ENCODE data around the gene LRRC26.

The LRRC26 gene

DNA sequence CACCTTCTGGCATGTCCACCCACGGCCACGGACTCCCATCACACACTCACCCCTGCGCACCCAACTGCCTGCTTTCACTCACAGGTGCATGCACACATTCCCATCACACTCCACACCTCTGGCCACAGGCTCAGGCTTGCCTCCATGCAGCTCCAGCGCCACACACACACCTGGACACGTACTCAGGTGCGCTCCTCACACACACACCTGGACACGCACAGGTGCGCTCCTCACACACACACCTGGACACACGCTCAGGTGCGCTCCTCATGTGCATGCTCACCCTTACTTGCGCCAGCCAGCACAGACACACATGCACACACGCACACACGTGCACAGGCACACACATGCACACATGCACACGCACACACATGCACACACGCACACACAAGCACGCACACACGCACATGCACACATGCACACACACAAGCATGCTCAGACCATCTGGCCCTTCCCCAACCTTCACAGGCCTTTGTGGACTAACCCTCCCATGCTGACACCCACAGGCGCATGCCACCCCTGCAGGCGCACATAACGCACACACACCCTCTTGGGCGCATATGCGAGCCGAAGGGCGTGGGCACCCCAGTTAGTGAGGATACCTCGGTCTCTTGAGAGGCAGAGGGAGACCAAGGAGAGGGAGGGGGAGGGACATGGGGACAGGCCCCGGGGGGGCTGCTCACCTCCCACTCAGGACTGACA, 22.6 kb downstream of the LRRC26 start:
- H4K20me1 ChIP-seq (ENCODE audit: insufficient read depth, low read length) = peaks cover 1% of the 10 kb centered on the region; the same call in 1 of the 2 replicates
- no peaks in the 10 kb centered on the region for H3K4me1 ChIP-seq (ENCODE audit: insufficient read depth, low read length)
- H3K9ac ChIP-seq (ENCODE audit: low read depth, low read length) = no peak overlapping the region
- DNase-seq = no peak
- H3K4me3 ChIP-seq (ENCODE audit: low read depth in 1 of 2, low read length in 2 of 2) = no peak overlapping the region
- H2AFZ ChIP-seq (ENCODE audit: low read depth, low read length) = no peak overlapping the region
- TF ChIP-seq EZH2 (IDR thresholded peaks at IDR 0.05; ENCODE audit: borderline replicate concordance, low read depth, low read length, severe bottlenecking) (no peak), CTCF (IDR thresholded peaks at IDR 0.05; ENCODE audit: borderline replicate concordance, extremely low read depth, low read length, poor library complexity, severe bottlenecking) (no peak)
- H3K9me3 ChIP-seq (ENCODE audit: insufficient read depth, low read length, severe bottlenecking) = no peaks in the 10 kb centered on the region
- no peak for ATAC-seq (ENCODE audit: insufficient read depth, low read depth)
- no peaks in the 10 kb centered on the region for H3K27me3 ChIP-seq (ENCODE audit: insufficient read depth, low read length, poor library complexity)
- H3K36me3 ChIP-seq (ENCODE audit: insufficient read depth, low read length) = no peaks in the 10 kb centered on the region
- H3K79me2 ChIP-seq (ENCODE audit: insufficient read depth, low read length) = no peaks in the 10 kb centered on the region
- H3K27ac ChIP-seq (ENCODE audit: low read length) = no peak overlapping the region
- no peak overlapping the region for H3K4me2 ChIP-seq (ENCODE audit: insufficient read depth, low read length)

GRCh38 chr9:137146527-137146918, 23.3 kb downstream of the LRRC26 start:
- no peak for DNase-seq
- H4K20me1 ChIP-seq (ENCODE audit: insufficient read depth, low read length) = peaks cover 8% of the 10 kb centered on the region; the same call in 1 of the 2 replicates
- peak; percentile 65; the same call in 2 of the 3 replicates for ATAC-seq (ENCODE audit: insufficient read depth, low read depth)
- H3K4me1 ChIP-seq (ENCODE audit: insufficient read depth, low read length) = peaks cover 2% of the 10 kb centered on the region; the same call in 1 of the 2 replicates
- H3K79me2 ChIP-seq (ENCODE audit: insufficient read depth, low read length) = no peaks in the 10 kb centered on the region
- no peak overlapping the region for H3K9ac ChIP-seq (ENCODE audit: low read depth, low read length)
- TF ChIP-seq CTCF (IDR thresholded peaks at IDR 0.05; ENCODE audit: borderline replicate concordance, extremely low read depth, low read length, poor library complexity, severe bottlenecking) (no peak), EZH2 (IDR thresholded peaks at IDR 0.05; ENCODE audit: borderline replicate concordance, low read depth, low read length, severe bottlenecking) (no peak)
- H3K27ac ChIP-seq (ENCODE audit: low read length) = no peak overlapping the region
- no peaks in the 10 kb centered on the region for H3K9me3 ChIP-seq (ENCODE audit: insufficient read depth, low read length, severe bottlenecking)
- H2AFZ ChIP-seq (ENCODE audit: low read depth, low read length) = no peak overlapping the region
- H3K4me2 ChIP-seq (ENCODE audit: insufficient read depth, low read length) = no peak overlapping the region
- no peaks in the 10 kb centered on the region for H3K36me3 ChIP-seq (ENCODE audit: insufficient read depth, low read length)
- no peaks in the 10 kb centered on the region for H3K27me3 ChIP-seq (ENCODE audit: insufficient read depth, low read length, poor library complexity)
- H3K4me3 ChIP-seq (ENCODE audit: low read depth in 1 of 2, low read length in 2 of 2) = no peak overlapping the region

- H3K9me3 ChIP-seq (ENCODE audit: insufficient read depth, low read length, severe bottlenecking) = no peaks in the 10 kb centered on the region
- no peak overlapping the region for H3K4me3 ChIP-seq (ENCODE audit: low read depth in 1 of 2, low read length in 2 of 2)
- TF ChIP-seq CTCF (IDR thresholded peaks at IDR 0.05; ENCODE audit: borderline replicate concordance, extremely low read depth, low read length, poor library complexity, severe bottlenecking) = no peak
- no peak overlapping the region for H3K9ac ChIP-seq (ENCODE audit: low read depth, low read length)
- peaks cover 8% of the 10 kb centered on the region for H3K4me1 ChIP-seq (ENCODE audit: insufficient read depth, low read length)
- H3K4me2 ChIP-seq (ENCODE audit: insufficient read depth, low read length) = no peak overlapping the region
- H2AFZ ChIP-seq (ENCODE audit: low read depth, low read length) = no peak overlapping the region
- peaks cover 12% of the 10 kb centered on the region; the same call in 1 of the 2 replicates for H4K20me1 ChIP-seq (ENCODE audit: insufficient read depth, low read length)
- DNase-seq (no peak), ATAC-seq (ENCODE audit: insufficient read depth, low read depth) (0 out of 3 replicates have a peak, but pooled peaks have one; percentile 9)
- no peaks in the 10 kb centered on the region for H3K36me3 ChIP-seq (ENCODE audit: insufficient read depth, low read length)
- H3K79me2 ChIP-seq (ENCODE audit: insufficient read depth, low read length) = no peaks in the 10 kb centered on the region
- H3K27ac ChIP-seq (ENCODE audit: low read length) = no peak overlapping the region
- H3K27me3 ChIP-seq (ENCODE audit: insufficient read depth, low read length, poor library complexity) = no peaks in the 10 kb centered on the region
Observed at GRCh38 chr9:137145731-137146526, 23.9 kb downstream of the LRRC26 start.
